SHP77 (cell line): ENCODE data around the gene PEAK1.

Experiments
- DNase-seq, 2 experiments: peaks; one replicate each; lab custom pipeline; 2025; lab: John Stamatoyannopoulos, UW

PEAK1 gene

GRCh38 chr15:77358545-77359240 lies 61.2 kb downstream of the PEAK1 start:
- DNase-seq: no peak

GRCh38 chr15:77356305-77356704 lies 63.6 kb downstream of the PEAK1 start:
- no peak for DNase-seq

- no peak for DNase-seq
Measured at GRCh38 chr15:77355321-77355720, 64.6 kb downstream of the PEAK1 start.

- DNase-seq: no peak
Measured at GRCh38 chr15:77354063-77354462, 65.8 kb downstream of the PEAK1 start.

GRCh38 chr15:77352887-77353286 lies 67.0 kb downstream of the PEAK1 start:
- no peak for DNase-seq

- no peak for DNase-seq
Measured at GRCh38 chr15:77350792-77351191, 69.1 kb downstream of the PEAK1 start.

- DNase-seq: no peak
Measured at GRCh38 chr15:77349666-77350065, 70.2 kb downstream of the PEAK1 start.

- DNase-seq: no peak
Measured at GRCh38 chr15:77348511-77348910, 71.4 kb downstream of the PEAK1 start.

GRCh38 chr15:77347197-77347596 lies 72.7 kb downstream of the PEAK1 start:
- DNase-seq: no peak

- DNase-seq: no peak
Measured at GRCh38 chr15:77346245-77347036, 73.5 kb downstream of the PEAK1 start.

- no peak for DNase-seq
Measured at GRCh38 chr15:77342807-77343206, 77.1 kb downstream of the PEAK1 start.

GRCh38 chr15:77340245-77340644 lies 79.7 kb downstream of the PEAK1 start:
- DNase-seq: no peak

GRCh38 chr15:77336006-77336405 lies 83.9 kb downstream of the PEAK1 start:
- DNase-seq: no peak

- DNase-seq: no peak
Measured at GRCh38 chr15:77335298-77335697, 84.6 kb downstream of the PEAK1 start.

- no peak for DNase-seq
Measured at GRCh38 chr15:77333166-77333565, 86.7 kb downstream of the PEAK1 start.

- no peak for DNase-seq
Measured at GRCh38 chr15:77329202-77329601, 90.7 kb downstream of the PEAK1 start.

GRCh38 chr15:77327844-77328529 lies 91.9 kb downstream of the PEAK1 start:
- DNase-seq: no peak

GRCh38 chr15:77327168-77327567 lies 92.7 kb downstream of the PEAK1 start:
- DNase-seq: no peak

- DNase-seq: no peak
Measured at GRCh38 chr15:77326366-77326765, 93.5 kb downstream of the PEAK1 start.

GRCh38 chr15:77312523-77312922 lies 107.4 kb downstream of the PEAK1 start:
- DNase-seq: no peak

- DNase-seq: no peak
Measured at GRCh38 chr15:77311618-77312398, 108.1 kb downstream of the PEAK1 start.

GRCh38 chr15:77311020-77311419 lies 108.9 kb downstream of the PEAK1 start:
- DNase-seq: no peak
